GM19238 (cell line): ENCODE data around the gene PIK3R3.

ENCODE experiments used
- DNase-seq: peaks from one replicate; pipeline ENCODE4 v3.0.0; 2011; ENCODE audit warnings: low spot score; ENCODE audit not compliant: insufficient read length

PIK3R3 gene

DNA sequence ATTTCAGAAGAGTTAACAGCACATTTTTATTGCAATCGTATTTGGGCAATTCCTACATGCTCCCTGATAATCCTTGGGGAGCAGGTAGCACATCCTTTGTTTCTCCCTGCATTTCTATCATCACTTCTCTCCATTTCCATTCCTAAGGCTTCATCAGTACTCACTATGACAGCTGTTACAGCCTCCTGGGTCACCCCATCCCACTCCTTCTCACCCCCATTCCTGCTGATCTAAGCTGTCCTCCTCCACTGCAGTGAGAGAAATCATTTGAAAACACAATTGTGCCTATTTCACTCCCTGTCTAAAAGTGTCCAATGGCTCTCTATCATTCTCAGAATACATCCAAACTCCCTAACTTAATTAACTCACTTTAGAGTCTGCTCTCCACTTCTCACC lies 25.5 kb upstream of the PIK3R3 start:
- no peak for DNase-seq

DNA sequence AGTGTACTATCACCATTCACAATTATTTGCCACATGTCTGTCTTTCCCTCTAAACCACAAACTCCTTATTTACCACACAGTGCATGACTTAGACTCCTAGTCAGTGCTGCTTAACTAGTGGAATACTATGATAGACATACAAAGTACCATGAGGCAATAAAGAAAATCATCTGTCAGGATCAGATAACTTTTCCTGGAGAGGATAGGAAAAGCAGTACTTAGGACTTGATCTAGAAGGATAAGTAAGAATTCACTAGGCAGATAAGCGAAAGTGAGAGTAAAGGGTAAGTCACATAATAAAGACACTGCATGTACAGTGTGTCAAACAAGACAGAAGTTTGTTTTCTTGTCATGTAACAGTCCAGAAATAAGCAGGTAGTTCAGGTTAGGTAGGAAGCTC lies 21.3 kb upstream of the PIK3R3 start:
- no peak for DNase-seq

DNA sequence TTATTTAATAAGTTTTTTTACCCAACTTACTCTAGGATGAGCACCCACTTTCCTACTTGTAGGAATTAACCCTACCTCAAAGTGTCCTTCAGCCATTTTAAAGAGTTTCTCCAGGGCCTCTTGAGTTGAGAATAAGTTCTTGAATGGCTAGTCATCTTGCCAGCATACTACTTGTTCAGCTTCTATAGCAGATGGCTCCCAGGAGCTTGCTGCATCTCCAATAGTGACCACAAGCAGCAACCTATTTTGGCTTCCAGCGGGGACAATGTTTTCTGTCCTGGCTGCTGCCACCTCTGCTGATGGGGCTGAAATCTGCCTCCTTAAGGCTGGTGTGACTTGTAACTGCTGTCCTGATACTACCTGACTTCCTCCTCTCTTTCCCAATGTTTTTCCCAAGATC lies 20.8 kb upstream of the PIK3R3 start:
- no peak for DNase-seq

DNA sequence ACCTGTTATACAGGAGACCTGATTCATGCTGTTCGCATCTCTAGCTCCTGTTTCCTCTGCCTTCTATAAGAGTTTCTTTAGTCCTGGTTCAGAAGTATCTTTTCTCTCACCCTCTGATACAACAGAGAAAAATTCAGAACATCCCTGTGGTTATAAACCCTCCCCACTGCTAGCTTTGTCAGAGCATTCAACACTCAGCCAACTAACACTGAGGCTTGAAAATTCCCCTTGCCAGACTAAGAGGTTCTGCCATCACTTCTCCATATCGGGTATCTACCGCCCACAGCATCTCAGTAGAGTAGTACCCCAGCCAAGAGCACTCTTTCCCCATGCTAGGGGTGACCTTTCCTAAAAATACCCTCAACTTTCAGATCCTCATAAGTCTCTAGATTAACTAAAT lies 19.6 kb upstream of the PIK3R3 start:
- no peak for DNase-seq

DNA sequence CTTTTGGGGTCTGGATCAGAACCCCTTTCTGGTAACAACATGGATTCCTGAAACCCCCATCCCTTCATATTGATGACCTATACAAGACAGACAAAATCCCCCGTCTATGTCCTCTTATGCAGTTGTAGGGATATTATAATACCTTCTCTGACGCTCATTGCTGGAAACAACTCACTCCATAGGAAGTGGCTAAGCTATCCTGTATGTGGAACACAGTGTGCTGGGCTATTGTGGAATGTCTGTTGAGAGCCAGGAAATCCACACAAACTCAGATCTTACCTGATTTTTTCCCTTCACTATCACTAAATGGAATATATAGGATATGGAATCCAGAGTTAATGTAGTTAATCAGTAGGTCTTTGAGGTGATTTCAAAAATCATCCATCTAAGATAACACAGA lies 17.7 kb upstream of the PIK3R3 start:
- no peak for DNase-seq

DNA sequence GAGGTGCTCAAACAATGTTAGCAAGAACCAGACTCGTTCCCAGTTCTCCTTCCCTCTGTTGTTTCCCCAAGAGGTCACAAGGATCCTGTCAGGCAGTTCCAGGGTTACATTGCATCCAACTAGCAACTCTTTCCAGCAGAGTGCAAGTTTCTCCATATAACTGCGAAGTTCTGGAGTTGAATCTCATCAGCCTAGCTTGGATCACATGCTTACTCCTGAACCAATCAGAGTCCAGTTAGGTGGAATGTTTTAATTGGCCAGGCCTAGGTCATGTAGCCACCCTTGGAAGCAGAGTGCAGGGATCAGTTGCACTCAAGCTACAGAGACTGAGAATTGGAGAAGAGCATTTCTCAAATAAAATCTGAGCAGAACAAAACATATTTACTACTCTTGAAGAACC lies 15.9 kb upstream of the PIK3R3 start:
- DNase-seq = no peak

DNA sequence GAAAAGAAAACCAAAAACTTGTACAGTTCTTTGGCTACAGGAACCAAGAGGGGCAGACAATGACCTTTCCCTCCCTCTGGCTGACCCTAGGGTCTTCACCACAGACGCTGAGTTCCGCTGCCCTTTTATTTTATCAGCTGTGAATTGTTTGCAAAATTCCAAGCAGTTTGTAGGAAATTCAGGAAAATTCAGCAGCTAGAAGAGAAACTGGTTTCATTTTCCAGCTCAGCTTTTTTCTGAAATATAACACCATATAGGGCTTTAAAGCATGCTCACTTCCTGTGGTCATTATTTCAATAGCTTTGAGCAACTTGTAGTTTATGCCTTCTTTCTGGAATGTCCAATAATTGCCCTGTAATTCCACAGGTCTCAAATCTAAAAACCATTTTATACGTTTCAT lies 5.5 kb upstream of the PIK3R3 start:
- DNase-seq = no peak

DNA sequence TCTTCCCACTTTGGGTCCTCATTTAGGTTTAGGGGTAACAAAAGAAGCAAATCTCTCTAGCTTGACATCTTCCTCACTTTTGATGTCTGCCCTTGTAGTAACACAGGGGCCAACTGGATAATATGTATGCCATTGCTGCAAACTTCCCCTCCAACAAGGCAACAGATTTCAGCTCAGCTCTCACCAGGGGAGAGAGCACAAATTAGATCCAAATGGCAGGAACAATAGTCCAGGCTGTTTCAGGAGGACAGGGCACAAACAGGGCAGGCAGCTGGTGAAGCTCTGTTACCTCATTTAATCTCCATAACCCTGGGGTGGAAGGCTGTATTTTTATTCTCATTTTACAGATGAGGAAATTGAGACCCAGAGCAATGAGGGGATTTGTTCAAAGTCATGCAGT lies 4.3 kb upstream of the PIK3R3 start:
- DNase-seq = no peak

DNA sequence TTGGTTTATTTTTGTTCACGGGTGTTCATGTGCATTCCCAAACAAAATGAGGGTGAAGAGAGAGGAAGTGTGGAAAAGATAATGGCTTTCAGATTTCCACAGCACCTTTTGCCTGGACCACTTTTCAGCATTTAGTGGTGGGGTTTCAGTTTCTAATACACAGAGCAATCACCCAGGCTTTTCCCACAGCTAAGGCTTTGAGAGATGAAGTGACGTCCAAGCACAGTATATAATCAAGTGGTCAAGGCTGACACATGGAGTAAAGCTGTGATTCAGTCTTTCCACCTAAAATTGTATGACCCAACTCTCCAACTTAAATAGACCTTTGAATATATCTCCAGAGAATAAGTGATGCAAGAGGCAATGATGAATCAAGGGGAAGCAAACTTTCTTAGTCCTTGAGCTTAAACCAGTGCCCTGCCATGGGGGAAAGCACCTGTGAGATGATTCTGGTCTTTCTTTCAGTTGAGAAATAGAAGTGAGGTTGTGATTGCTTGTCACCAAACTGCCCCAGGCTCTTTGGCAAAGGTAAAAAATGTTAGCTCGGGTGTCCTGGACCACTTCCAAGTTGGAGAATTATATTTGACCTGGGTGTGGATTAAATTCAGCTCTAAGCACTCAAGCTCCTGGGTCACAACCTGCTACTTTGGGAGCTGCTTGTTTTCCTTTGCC lies 2.4 kb upstream of the PIK3R3 start:
- DNase-seq = peak; percentile 19

DNA sequence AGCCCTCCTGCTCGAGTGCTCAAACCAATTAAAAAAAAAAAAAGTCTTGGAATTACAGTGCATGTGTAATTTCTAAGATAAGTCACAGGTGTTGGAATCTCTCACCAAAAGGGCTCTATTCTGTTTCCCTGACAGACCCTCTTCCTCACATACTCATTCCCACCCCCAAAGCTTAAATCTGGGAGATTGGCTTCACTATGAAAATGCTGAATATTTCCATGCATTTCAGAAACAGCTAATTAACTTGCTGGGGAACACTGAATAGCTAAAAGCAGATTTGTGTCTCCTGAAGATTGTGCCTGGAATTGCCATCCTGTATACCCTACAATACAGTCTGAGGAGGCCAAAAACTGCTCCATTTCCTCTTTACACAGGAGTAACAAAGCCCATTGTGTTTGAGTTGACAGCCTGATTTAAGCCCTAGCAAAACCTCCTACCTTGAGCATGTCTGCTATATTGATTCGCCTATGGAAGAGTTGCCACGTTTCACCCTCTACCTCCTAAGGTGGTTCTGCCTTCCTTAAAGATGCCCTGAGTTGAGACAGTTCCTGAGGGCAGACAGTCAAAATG lies 1.4 kb upstream of the PIK3R3 start:
- no peak for DNase-seq

DNA sequence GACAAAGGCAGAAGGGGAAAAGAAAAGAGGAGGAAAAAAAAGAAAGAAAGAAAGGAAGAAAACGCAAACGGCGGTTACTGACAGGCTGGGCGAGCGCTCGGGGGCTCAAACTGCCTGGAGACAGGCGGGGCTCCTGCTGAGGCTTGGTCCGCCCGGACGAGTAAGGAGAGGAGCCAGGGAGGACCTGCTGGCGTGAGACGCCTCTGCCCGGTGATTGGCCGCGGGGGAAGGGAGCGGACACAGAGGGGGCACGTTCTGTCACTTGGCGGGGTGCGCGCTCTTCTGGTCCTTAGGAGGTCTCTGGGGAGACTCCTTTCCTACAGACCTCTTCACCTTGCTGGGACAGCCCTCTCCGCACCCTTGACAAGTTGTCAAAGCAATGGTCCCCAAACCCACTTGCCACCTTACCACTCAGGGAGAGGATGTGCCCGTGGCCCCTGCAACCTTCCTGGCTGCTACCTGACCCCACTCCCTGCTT lies 791 bp upstream of the PIK3R3 start:
- DNase-seq = peak; percentile 68

DNA sequence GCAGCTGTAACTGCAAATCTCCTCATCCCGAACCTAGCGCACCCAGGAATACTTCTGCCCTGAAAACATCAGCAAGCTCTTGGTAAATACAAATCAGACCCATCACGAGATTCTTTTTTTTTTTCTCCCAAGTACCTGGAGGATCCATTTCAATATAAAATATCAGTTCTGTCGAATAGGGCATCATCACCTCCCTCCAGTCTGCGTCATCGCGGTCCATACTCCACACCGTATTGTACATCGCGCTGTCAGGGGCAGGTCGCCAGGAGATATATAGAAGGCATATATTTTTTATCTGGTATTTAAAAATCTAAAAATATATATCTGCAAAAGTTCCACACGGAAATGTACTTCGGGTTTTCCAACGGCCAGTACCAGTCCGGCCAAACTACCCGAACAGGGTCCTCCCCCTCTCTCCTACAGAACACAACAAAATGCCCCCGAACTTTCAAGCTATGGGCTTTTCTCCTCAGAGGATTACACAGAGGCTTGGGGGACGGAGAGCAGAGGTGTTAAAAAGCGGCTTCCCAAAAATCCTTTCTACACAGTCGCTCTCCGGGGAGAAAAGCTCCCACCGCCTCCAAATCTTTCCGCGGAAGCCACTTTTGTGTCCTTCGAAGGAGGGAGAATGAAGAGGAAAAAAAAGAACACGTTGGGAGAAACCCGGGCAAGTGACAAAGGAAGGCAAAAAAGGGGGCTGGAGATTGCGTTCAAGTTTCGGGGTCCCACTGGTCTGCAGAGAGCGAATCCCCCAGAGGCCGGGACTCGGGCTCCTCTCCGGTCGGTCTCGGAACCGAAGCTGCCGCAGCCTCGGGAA lies 509 bp downstream of the PIK3R3 start:
- DNase-seq = no peak

DNA sequence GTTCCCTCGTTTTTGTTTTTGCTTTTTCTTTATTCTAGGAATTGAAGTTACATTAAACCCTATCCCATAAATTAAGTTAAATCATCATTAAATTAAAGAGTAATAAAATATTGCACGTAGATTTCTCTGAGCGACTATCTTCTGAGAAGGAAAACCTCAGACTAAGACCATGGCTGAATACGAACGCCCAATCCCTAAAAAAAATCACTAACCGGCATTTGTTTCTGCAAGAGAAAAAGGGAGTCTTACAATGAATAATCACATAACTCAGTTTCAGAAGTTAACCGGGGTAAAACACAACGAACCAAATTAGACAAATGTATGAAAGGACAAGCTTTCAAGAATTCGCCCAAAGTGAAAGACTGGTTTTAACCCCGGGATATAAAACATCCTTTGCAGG lies 1.3 kb downstream of the PIK3R3 start:
- no peak for DNase-seq

DNA sequence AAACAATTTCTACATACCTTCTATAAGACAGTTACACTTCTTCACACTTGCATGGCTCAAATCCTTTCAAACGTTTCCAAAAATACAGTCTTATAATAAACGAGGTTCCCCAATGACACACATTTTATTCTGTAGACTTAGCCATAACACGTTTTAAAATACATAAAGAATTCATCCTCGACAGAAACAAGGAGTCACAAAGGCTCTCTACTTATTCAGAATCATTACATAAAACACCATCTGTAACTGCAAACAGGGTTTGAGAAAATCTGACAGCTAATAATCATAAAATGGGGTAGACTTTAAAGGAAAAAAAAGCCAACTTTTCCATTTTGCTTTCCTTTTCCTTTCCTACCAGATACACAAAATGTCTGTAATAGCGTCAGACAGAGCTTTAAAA lies 1.8 kb downstream of the PIK3R3 start:
- DNase-seq = no peak

DNA sequence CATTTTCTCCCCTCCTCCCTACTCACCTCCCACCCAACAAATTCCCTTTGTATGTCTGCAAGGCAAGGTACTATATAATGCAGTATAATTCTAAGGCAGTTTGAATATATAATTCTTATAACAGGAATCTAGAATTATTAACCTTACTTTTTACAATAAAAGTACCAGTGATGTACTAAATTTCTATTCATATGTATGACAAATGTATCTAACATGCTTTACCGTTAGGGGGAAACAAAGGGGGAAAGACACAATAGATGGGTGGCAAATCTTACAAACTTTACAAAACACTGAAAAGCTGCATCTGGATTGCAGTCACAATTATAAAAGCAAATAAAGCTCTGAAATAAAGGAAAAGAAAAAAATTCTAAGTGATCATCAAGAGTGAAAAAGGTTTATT lies 2.3 kb downstream of the PIK3R3 start:
- DNase-seq = no peak

DNA sequence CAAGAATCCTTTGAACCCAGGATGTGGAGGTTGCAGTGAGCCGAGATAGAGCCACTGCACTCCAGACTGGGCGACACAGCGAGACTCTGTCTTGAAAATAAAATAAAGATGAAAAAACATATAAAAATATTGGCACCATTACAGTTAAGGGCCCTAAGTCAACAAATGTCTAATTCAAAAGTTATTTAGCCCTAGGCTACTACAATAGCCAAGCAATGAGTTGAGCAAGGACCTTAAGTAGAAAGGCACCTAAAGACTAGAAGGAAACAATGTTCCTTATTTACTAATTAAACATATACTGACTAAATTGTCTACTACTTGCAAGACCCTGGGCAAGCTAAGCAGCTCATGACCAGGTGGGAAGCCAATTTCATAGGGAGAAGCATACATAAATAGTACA lies 4.1 kb downstream of the PIK3R3 start:
- no peak for DNase-seq

DNA sequence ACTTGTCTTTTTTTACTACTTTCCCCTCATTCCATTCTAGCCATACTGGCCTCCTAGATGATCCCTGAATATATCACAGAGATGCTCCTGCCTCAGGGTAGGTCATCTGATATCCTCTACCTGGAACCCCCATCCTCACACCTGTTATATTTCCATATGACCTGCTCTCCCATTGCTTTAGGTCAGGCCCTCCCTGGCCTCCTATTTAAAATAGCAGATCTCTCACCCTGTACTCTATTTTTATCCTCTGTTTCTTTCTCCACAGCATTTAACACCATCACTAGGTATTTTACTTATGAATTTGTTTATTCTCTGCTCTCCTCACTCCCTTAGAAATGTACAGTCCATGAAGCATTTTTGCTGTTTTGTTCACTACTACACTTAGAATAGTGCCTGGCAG lies 13.6 kb downstream of the PIK3R3 start:
- DNase-seq = no peak

DNA sequence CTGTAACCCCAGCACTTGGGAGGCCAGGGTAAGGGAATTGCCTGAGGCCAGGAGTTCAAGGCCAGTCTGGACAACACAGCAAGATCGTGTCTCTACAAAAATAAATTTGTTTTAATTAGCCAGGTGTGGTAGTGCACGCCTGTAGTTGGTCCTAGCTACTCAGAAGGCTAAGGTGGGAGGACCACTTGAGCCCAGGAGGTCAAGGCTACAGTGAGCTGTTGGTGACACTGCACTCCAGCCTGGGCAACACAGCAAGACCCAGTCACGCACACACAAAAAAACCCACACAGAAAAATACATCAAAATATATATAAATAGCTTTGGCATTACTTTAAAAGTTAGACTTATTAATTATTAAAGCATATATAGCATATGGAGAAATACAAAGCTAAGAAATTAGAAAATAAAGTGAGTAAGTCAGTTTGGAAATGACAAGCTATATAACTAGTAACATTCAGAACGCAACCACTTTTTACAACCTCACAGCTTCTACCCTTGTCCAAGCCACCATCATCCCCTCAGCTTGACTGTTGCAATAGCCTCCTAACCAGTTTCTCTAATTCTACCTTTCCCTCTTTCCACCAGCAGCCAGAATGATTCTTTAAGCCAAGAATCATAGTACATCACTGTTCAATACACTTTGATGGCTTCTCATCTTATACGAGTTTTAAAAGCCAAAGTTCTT lies 14.5 kb downstream of the PIK3R3 start:
- DNase-seq = no peak

DNA sequence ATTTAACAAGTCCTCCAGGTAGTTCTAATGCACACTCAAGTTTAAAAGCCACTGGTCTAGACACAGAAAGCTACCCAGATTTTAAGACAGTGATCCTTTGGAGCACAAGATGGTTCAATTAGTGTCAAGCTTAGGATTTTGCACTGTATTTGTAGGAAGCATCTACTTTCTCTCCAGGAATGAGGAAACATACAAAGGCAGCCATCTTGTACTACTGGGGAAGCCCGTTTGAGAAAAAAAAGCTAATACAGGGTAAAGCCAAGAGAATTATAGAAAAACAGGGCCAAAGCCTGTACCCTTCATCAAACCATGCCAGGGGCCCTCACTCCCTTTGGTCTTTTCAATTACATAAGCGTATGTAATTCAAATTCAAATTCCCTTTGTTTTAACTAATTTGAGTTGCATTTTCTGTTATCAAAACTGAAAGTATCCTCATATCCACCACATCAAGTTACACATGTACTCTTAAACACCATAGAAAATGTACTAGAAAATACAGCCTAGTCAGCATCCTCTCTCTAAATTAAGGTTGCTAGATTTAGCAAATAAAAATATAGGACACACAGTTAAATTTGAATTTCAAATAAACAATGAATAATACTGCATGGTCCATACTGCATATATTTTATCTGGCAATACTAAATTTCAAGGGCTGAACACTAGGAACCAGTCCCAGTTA lies 17.4 kb downstream of the PIK3R3 start:
- no peak for DNase-seq

DNA sequence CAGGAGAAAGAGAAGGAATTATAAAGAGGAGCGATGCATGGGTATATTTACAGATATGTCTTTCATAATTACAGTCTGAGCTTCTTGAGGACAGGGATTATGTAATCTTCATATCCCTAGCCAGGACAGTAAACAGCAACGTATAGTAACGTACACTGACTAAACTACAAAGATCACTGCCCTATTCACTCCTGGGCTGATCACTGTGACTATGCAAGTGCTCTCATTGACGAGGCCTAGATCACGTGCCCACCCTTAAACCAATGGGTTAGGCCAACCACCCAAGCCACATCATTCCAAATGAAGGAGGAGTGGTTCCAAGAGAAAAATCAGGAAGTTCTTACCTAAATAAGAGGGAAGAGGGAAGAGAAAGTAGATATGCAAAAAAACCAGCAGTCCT lies 18.5 kb downstream of the PIK3R3 start:
- no peak for DNase-seq

DNA sequence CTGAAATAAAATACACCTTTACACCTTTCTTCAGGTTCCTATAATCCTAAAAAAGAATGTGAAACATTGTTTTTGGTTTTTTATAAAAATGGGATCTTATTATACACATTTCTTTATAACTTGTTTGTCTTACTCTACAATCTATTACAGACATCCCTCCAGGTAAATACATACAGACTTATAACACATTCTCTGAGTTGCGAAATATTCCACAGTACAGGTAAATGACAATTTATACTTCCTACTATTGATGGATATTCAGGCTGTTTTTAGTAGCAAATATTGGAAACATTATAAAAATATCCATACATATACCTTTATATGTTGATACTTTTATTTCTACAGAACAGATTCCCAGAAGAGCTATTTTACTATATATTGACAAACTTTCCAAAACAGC lies 20.3 kb downstream of the PIK3R3 start:
- DNase-seq = no peak

DNA sequence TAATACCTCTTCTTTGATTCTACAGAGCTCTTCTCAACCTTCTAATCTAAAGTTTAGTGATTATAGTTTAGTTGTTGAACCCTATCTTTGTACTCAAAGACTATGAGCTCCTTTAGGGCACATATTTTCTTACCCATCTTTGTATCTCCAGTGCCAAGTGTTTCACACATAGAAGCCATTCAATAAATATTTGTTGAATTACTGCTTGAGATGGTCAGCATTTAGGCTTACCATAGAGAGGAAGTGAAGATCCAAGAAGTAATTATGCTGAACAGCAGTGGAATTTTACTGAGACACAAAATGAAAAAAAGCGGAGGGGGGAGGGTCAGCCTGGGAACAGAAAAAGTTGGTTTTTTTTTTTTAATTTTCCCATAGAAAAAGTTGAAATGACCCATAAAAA lies 21.9 kb downstream of the PIK3R3 start:
- no peak for DNase-seq
